Right ventricle myocardium superior (tissue), 1 donor: Measurements from ENCODE around the gene XPA. TPM values are rescaled to one million over a fixed set of nuclear protein-coding genes. Genes with fewer than 3 reads are reported as not detected.
A peak's percentile ranks its signal among the peaks of the same experiment; 100 is the strongest.

Source experiments
- ATAC-seq: fragments of 200-7000 bp; cut with Tn5 transposase; one replicate; pipeline ENCODE4 v1.9.1; 2020; ENCODE audit warnings: mild to moderate bottlenecking; ENCODE audit not compliant: poor library complexity
- DNase-seq: peaks from one replicate; pipeline ENCODE4 v3.0.0-alpha.2; 2020
- intact Hi-C: fragments of 100-400 bp; cut with DNase I; formaldehyde crosslinking; loops from one replicate; pipeline ENCODE4 v1.11.2; 2022
- total RNA-seq: library from RNA; stranded (reverse); fragmentation: NEBNext Ultra II Directional; extraction: Animal tissue kit (Norgen Biotek cat#: 25700); gene quantifications from one replicate; pipeline ENCODE4 v1.2.1, GENCODE V29; 2021
- donor health status: DM: no; HTN: yes; CAD: no; lungs with severe emphysema.

The XPA gene
- total RNA-seq, 1 donor from 2014 or later = 5.8 TPM

DNA sequence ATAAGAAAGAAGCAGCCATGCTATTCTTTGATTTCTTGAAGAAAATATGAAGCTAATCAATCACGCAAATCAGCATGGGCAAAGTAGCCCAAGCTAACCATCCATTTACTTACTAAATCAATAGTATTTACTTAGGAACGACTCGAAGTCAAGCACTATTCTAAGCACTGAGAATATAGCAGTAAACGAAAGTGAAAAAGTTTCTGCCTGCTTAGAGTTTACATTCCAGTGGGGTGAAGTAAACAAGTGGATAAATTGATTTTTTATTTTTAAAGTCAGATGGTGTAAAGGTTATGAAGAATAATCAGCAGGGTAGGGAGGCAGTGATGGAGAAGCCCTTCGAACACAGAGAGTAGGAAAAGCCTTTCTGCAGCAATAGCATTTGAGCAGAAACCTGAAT lies 69.5 kb downstream of the XPA start:
- DNase-seq = no peak
- no peak for ATAC-seq
- intact Hi-C loops = no loop called here

DNA sequence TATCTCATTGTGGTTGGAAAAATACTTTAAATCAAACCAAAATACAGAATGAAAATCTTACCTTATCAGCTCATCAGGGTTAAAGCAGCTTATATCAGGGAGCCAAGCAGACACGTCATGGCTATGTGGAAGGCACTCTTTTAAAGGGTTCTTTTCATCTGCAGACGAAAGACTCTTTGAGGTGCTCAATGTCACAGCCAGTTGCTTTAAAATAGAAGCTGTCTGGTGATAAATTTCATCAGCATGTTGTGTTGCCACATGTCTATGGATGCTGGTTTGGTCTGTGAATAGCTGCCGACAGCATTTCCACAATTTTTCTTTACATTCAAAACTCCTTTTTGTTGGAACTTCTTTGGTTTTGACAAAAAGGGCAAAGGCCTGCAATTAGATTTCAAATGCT lies 71.5 kb downstream of the XPA start:
- peak; percentile 83 for ATAC-seq
- DNase-seq = no peak
- intact Hi-C loops = no loop called here

Other genes starting within 250 kb of the XPA start
- gene TMOD1, start 195.7 kb downstream of the XPA start, total RNA-seq = 192 TPM
- gene TSTD2, start 64.0 kb downstream of the XPA start, total RNA-seq = 26.1 TPM
- 20.0 TPM for gene NCBP1, start 63.5 kb downstream of the XPA start, total RNA-seq
- gene FOXE1, start 155.9 kb upstream of the XPA start, total RNA-seq = not detected
- 5.8 TPM for gene TRMO, start 225.2 kb upstream of the XPA start, total RNA-seq
- not detected for gene HEMGN, start 240.8 kb upstream of the XPA start, total RNA-seq